GM19099 (cell line): ENCODE measurements around the gene RAB6D.
"Not testable (repeated sequence)": the region's sequence is repeated elsewhere in the genome, so short reads cannot be mapped to it uniquely, and the experiment has no call there.

Experiments used
- POLR2A ChIP-seq: IDR thresholded peaks from 3 replicates; pipeline ENCODE4 v1.6.1; 2011; ENCODE audit warnings: low read depth; ENCODE audit not compliant: insufficient read length; ENCODE audit errors: extremely low read depth

Gene RAB6D

DNA sequence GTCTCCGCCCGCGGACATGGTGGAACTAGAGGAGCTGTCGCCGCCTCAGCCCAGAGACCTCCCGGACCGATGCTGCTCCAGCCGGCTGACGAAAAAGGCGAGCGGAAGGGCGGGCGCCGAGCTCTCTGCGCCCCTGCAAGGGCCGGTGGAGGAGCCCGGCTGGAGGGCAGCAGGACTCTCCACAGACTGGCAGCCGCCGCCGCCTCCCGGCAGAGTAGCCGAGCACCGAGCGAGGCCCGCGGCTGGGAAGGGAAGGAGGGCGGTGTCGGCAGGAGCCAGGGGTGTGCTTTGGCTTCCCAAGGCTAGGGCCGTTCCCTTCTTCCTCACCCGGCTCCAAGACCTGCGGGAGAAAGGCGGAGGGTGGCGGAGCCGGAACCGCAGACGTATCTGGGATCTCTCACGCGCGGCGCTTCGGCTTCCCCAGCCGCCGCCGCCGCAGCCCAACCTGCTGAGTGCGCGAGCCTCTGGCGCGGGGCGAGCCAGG lies at the start of gene RAB6D:
TSS of gene RAB6D (minus strand) at position 466 of the 484 bp plus-strand sequence. CDS start at position 18, 448 bp downstream.
- TF ChIP-seq POLR2A: not testable (repeated sequence)

DNA sequence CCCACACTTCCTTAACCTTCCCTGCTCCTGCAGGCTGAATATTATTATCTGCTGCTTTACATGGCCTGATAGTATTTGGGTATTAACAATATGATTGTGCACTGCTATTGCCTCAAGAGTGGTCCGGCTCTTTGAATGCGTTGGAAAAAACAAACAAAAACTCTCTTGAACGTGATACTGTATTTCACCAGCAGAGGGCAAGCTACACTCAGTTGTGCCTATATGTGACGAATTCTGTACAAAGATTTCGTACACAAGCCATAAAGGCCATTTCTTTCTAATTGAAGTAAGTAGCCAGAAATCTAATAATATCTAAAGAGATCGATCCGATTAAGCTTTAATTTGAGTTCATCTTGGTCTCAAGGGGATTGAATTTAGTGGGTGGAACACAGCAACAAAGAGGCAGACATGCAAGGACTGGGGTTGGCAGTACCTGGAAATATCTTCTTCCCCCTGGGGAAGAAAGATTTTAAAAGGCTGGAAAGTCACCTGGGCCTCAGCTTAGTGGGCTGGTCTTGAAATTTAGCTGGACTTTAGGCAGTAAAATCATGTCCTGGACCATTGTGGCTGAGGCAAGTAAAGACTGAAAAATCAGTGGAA lies 49.3 kb upstream of the RAB6D start:
- no peak for TF ChIP-seq POLR2A

DNA sequence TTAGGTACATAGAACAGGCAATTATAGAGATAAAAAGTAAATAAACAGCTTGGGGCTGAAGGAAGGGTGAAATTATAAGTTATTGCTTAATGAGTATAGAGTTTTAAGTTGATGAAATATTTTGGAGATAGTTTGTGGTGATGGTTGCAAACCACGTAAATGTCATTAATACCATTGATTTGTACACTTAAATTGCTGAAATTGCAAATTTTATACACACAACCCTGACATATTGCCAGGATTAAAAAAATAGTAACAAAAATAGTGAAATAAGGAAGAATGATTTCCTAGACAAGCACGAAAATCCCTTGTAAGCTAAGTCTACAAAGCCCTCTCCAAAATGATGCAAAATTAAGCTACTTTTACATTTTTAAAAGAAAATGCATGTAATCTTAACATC lies 46.2 kb upstream of the RAB6D start:
- no peak for TF ChIP-seq POLR2A

DNA sequence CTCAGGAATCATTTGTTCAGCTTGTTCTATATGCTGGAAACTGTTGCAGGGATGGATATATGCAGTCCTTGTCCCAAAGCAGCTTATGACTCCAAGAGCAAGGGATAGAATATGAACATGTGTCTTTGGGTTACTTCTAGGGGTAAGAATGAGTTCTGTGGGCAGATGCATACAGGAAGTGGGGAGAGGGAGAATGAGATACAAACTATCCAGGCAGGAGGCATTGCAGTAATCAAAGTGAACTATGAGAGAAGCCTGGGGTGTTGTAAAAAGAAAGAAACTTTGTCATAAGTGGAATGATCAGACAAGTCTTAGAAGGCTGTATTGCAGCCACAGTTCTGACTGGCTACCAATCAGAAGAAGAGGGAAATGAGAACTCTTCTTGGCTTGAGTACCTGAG lies 44.8 kb upstream of the RAB6D start:
- TF ChIP-seq POLR2A: no peak

DNA sequence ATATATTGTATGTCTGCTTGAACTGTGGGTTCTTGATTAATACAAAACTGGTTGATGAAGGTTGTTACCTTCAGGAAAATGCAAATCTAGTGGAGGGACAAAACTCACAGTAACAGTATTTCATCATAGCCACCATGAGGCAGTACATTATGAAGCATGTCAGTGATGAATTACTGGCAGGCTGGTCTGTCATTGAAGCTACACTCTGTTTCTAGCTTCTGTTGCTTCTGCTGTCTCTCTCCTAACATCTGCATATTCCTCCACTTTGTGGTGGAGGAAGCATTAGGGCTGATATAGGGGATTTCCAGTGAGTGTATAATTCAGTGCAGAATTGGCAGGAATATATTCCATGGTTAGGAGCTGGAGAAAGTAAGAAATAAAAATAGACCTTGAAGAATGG lies 44.2 kb upstream of the RAB6D start:
- no peak for TF ChIP-seq POLR2A

DNA sequence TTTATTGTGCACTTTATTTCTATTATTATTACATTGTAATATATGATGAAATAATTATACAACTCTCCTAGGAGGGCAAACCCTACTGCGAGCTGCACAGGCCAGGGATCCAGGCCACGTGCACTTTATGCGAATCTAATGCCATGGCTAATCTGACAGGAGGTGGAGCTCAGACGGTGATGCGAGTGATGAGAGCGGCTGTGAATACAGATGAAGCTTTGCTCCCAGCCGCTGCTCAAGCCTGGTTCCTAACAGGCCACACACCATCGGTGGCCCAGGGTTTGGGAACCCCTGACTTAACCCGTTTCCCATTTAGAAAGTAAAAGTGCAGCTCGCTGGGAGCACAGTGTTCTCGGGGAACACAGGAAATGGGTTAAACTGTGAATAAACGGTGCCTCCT lies 40.8 kb upstream of the RAB6D start:
- no peak for TF ChIP-seq POLR2A

DNA sequence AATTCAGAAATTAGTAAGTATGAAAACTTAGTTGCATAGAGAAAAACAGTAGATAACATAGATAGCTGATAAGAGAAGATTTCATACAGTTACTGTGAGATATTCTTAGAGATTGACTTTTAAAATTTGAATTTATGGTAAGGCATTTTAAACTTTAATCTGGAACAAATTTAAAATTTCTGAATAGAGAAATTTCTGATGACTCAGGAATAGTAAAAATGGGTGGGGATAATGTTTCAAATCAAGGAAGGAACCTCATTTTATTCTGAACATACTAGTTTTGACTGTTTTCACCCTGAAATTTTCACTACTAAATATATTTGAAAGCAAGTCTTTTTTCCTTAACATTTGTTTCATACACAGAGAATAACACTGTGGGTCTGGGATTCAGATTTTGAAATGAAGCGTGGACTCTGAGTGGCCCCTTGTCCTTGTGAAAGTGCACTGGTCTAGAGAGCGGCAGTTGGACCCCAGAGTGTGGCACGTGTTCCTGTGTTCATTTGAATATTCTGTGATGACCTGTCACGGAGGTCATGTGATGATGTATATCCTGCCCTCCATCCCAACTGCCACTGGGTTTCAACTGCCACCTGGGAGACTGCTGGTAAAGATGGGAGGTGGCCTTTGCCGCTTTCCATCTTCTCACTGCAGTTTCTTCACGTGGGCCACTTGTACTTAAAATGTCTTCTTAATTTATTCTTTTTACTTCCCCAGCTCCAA lies 38.5 kb upstream of the RAB6D start:
- TF ChIP-seq POLR2A: no peak

DNA sequence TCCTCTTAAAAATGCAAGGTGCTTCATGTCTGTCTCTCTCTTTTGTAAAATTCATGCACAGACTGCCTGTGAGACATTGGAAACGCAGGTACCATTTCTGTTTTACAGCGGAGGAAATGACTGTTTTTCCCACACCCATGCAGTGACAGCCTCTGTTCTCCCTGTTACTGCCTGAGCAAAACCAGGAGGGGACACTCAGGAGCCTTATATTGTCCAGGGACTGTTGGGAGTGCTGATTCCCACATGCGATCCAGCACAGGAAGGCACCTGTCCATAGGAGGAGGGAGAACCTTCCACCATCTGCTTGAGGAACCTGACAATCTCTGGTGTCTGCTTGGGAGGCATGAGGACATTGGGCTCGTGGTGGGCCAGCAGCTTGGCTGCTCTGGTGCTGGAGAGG lies 36.9 kb upstream of the RAB6D start:
- no peak for TF ChIP-seq POLR2A

DNA sequence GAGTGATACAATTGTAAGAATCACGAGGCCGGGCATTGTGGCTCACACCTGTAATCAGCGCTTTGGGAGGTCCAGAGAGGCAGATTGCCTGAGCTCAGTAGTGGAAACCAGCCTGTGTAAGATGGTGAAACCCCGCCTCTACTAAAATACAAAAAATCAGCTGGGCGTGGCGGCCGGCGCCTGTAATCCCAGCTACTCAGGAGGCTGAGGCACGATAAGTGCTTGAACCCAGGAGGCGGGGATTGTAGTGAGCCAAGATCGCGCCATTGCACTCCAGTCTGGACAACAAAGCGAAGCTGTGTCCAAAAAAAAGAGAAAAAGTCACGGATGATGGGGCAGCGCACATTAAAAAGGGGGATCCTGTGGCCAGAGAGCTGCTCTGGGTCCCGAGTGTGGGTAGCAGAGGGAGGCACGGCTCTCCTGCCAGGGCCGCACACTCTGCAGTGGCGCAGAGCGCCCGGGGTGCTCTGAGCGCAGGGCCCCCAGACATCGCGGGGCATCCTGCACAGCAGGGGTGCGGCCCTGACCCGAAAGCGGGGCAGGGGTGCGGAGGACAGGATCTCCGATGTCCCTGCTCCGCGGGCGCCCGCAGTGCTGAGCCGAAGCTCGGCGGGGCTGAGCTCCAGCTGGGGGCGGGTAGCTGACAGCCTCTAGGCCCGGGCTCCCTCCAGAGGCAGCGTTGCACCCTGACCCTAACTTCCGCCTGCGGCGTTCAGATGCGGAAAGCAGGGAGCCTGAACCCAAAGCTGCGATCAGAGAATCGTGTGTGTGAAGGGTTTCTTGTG lies 30.4 kb upstream of the RAB6D start:
- no peak for TF ChIP-seq POLR2A

DNA sequence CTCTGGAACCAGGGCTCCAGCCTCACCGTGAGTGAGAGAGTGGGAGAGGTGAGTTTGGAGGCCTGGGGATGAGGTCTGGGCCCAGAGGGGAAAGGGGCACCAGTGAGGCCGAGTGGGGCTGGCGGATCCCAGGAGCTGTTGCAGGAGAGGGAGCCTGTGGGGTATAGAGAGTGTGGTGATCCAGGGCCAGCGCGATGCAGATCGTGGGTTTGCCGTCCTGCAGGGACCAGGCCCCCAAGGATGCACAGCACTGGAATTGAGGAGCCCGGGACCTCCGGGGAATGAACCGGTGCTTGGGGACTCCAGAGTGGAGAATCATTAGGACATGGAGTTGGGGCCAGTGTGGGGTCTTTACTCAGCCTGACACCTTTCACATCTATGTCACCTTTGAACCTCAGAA lies 25.7 kb upstream of the RAB6D start:
- TF ChIP-seq POLR2A: no peak

DNA sequence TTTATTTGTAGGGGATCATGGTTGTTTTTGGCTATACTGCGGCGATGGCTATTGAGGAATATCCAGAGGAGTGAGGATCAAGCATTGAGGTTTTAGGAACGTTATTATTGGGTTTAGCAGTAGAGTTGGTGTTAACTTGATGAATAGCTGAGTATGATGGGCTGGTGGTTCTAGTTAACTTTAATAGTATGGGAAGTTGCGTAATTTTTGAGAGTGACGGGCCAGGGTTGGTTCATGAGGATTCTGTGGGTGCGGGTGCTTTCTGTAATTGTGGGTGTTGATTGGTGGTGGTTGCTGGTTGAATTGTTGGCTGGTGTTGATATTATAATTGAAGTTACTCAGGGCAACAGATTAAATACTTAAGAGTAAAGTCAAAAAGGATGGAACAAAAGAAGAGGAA lies 6.0 kb upstream of the RAB6D start:
- no peak for TF ChIP-seq POLR2A

DNA sequence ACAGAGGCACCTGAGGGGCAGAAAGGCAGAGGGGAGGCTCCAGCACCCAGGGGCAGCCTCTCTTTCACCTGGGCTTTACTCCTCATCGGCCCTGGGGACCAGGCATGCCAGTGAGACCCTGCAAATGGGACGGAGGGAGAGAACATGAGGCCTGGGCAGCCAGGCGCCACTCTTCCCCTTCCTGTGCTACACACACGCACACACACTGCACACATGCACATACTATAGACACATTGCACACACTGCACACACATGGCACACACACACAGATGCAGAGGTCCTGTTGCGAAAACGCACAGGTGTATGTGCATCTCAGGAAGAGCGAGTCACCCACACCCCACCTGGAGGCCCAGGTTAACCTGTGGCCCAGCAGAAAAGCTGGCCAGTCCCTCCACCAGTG lies 3.4 kb upstream of the RAB6D start:
- no peak for TF ChIP-seq POLR2A

DNA sequence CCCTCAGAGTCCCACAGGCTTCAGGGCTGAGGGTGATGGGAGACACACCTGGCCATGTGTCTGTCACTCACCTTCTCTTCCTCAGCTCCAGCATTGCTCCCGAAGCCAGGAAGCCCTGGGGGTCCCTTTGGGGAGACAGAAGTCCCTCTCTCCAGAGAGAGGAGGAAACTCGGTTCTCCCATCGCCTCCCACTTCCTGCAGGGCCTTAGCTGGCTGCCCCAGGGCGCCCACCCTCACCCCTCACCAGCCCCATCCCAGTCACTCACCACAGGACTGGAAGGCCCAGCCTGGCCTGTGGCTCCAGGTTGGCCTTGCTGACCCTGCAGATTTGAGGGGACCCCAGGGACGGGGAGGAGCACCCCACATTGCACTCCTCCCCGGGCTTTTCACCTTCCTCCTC lies 2.7 kb upstream of the RAB6D start:
- no peak for TF ChIP-seq POLR2A

DNA sequence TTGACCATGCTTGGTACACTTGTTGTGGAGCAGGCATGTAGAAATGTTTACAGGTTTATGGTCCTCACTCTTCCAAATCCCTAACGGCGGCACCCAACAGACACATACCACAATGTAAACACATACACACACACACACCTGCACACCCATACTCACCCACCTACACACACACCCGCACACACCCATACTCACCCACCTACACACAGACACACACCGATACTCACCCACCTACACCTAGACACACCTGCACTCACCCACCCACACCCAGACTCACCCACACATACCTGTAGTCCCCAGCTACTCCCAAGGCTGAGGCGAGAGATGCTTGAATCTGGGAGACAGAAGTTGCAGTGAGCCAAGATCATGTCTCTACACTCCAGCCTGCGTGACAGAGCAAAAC lies 1.5 kb upstream of the RAB6D start:
- no peak for TF ChIP-seq POLR2A

DNA sequence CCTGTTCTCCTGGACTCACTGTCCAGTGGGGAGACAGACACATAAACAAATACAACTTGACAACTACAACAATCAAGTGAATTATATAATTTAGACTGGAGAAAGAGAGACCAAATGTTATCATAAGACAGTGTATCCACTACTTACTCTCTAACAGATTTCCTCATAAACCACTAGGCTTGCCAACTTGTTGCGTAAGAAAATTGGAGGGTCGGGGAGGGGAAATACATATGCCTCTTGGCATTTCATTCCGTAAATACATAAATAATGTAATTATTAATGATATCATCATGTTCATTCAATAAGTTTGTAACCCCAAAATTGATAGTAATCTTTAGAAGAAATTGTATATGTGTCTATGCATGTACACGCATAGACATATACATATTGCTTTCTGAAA lies 14.9 kb downstream of the RAB6D start:
- no peak for TF ChIP-seq POLR2A

DNA sequence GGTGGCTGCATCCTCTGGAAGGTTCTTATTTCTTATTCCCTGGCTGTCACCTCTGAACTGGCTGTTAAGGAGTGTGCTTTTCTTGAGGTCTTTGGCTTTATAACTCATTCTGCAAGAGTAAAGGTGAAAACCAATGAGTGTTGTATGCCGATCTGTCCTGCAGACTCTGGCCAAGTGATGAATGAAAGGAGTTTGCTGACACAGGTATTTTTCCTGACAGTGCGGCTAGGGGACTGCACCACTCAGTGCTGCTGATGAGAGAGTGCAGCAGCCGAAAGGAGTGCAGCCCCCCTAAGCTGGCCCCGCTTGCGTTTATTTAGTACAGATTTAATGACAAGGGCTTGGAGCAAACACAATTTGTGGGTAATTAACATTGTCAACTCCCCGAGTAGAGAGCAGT lies 41.8 kb downstream of the RAB6D start:
- TF ChIP-seq POLR2A: no peak
